Testis (tissue), 3 donors: ENCODE results near the gene WNT16. TPM values are rescaled to one million over a fixed set of nuclear protein-coding genes. Genes with fewer than 3 reads are reported as not detected.
"Not testable (repeated sequence)": the region's sequence is repeated elsewhere in the genome, so short reads cannot be mapped to it uniquely, and the experiment has no call there.

Experiments
- DNase-seq: peaks from one replicate; pipeline ENCODE4 v3.0.0-alpha.2; 2019
- H3K27ac ChIP-seq, 2 donors: fragments of 200-600 bp; sonication (generic); one replicate each; pipeline ENCODE4 v1.5.1; 2019
- H3K27me3 ChIP-seq: fragments of 200-600 bp; sonication (generic); one replicate; pipeline ENCODE4 v1.5.1; 2019
- H3K36me3 ChIP-seq: fragments of 200-600 bp; sonication (generic); one replicate; pipeline ENCODE4 v1.5.1; 2017; ENCODE audit warnings: low read depth; ENCODE audit errors: missing control alignments
- H3K4me1 ChIP-seq: fragments of 200-600 bp; sonication (generic); one replicate; pipeline ENCODE4 v1.5.1; 2019
- H3K4me3 ChIP-seq, 2 donors: fragments of 200-600 bp; sonication (generic); one replicate each; pipeline ENCODE4 v1.5.1; 2017 to 2019
- H3K9me3 ChIP-seq: fragments of 200-600 bp; sonication (generic); one replicate; pipeline ENCODE4 v1.5.1; 2017
- CTCF ChIP-seq, 3 experiments: fragments of 450-650 bp in 2 of 3; fragments of 200-600 bp in 1 of 3; sonication (generic) in 1 of 3; IDR thresholded peaks; one replicate each; pipeline ENCODE4 v1.5.1; 2016 to 2019; ENCODE audit warnings: antibody characterized with exemption in 3 of 3, mild to moderate bottlenecking in 2 of 3, moderate library complexity in 1 of 3
- POLR2A ChIP-seq: fragments of 450-650 bp; IDR thresholded peaks from one replicate; pipeline ENCODE4 v1.6.1; 2017; ENCODE audit warnings: antibody characterized with exemption, mild to moderate bottlenecking, moderate library complexity
- WGBS, 2 donors: methylation state at CpG; one replicate each; pipeline ENCODE4 v1.1.5; 2018; 5-methylcytosine and 5-hydroxymethylcytosine counted together
- intact Hi-C: fragments of 100-400 bp; cut with DNase I; formaldehyde crosslinking; loops from one replicate; pipeline ENCODE4 v1.15.1; 2023; ENCODE audit warnings: low total_unique reads
- polyA plus RNA-seq: library from polyadenylated mRNA; stranded (reverse); fragments of 350-450 nt; fragmentation: Illumina TruSeq; extraction: RNeasy Lipid Tissue Mini Kit (QIAGEN cat#74804); gene quantifications from one replicate; pipeline ENCODE4 v1.2.3, GENCODE V29; 2014; ENCODE audit warnings: low read depth, low replicate concordance; ENCODE audit not compliant: insufficient read depth
- total RNA-seq, 2 donors: library from RNA; depleted of rRNA; stranded (reverse); fragments of >200 nt; gene quantifications; one replicate each; pipeline ENCODE4 v1.2.3, GENCODE V29; 2016

WNT16 gene
- total and polyA plus RNA-seq, 3 donors from 2014 or later: 0.12 to 0.51 TPM; not detected in 1

GRCh38 chr7:121313793-121314676 is 14.8 kb upstream of the WNT16 start:
- WGBS, 2 donors: 63 to 64% methylated on average over 7 to 9 of the region's 9 CpGs
- TF ChIP-seq POLR2A: no peak
- TF ChIP-seq CTCF (IDR thresholded peaks at IDR 0.05): no peak
- Histone ChIP-seq H3K27me3 (no peaks in the 10 kb centered on the region), H3K4me1 (no peaks in the 10 kb centered on the region), H3K27ac (no peak overlapping the region), H3K4me3 (no peak overlapping the region), H3K36me3 (no peaks in the 10 kb centered on the region), H3K9me3 (no peaks in the 10 kb centered on the region)
- no peak for DNase-seq
- intact Hi-C loops: no loop called here

- 88 to 93% methylated on average over 3 of the region's 3 CpGs for WGBS, 2 donors
- H3K9me3 ChIP-seq, H3K27me3 ChIP-seq, intact Hi-C loops, H3K4me1 ChIP-seq, DNase-seq, H3K27ac ChIP-seq, H3K36me3 ChIP-seq, H3K4me3 ChIP-seq: not testable (repeated sequence)
Measured at GRCh38 chr7:121315170-121315569, 13.6 kb upstream of the WNT16 start.

- H3K27ac ChIP-seq: no peak overlapping the region
- no peaks in the 10 kb centered on the region for H3K36me3 ChIP-seq
- H3K4me3 ChIP-seq: no peak overlapping the region
- H3K9me3 ChIP-seq: no peaks in the 10 kb centered on the region
- DNase-seq: no peak
- H3K4me1 ChIP-seq: no peaks in the 10 kb centered on the region
- H3K27me3 ChIP-seq: no peaks in the 10 kb centered on the region
- WGBS, 2 donors: 65 to 69% methylated on average over 3 of the region's 3 CpGs
- intact Hi-C loops: no loop called here
- no peak for TF ChIP-seq POLR2A
- no peak for TF ChIP-seq CTCF (IDR thresholded peaks at IDR 0.05)
Measured at GRCh38 chr7:121322460-121322859, 6.3 kb upstream of the WNT16 start.

- Histone ChIP-seq H3K27ac (no peak overlapping the region), H3K27me3 (no peaks in the 10 kb centered on the region), H3K4me1 (no peaks in the 10 kb centered on the region), H3K9me3 (no peaks in the 10 kb centered on the region), H3K36me3 (no peaks in the 10 kb centered on the region), H3K4me3 (no peak overlapping the region)
- WGBS, 2 donors: 56 to 58% methylated on average over 5 of the region's 5 CpGs
- no peak for TF ChIP-seq POLR2A
- TF ChIP-seq CTCF (IDR thresholded peaks at IDR 0.05): no peak
- DNase-seq: no peak
- intact Hi-C loops: no loop called here
Measured at GRCh38 chr7:121323515-121324302, 5.1 kb upstream of the WNT16 start.

- Histone ChIP-seq H3K27me3 (no peaks in the 10 kb centered on the region), H3K4me1 (peaks cover 7% of the 10 kb centered on the region), H3K27ac (no peak overlapping the region), H3K4me3 (no peak overlapping the region), H3K36me3 (no peaks in the 10 kb centered on the region), H3K9me3 (no peaks in the 10 kb centered on the region)
- DNase-seq: no peak
- TF ChIP-seq POLR2A (no peak), CTCF (IDR thresholded peaks at IDR 0.05) (no peak)
- WGBS, 2 donors: 54 to 69% methylated on average over 5 of the region's 5 CpGs
- intact Hi-C loops: no loop called here
Measured at GRCh38 chr7:121327671-121328070, 1.1 kb upstream of the WNT16 start.
